Activated naive CD4-positive, alpha-beta T cell treated with anti-CD3 and anti-CD28 coated beads, Interleukin-2, amount 10 ng/mL, durations not matched to agents 7 days and 5 days (primary cell): ENCODE data around the gene ANKRD63.
A peak's percentile ranks its signal among the peaks of the same experiment; 100 is the strongest.

ENCODE experiments used
- CTCF ChIA-PET: fragments of 350-600 bp; sonication (Branson Sonifier 250); formaldehyde crosslinking; loops from one replicate; lab custom pipeline; 2021; ENCODE audit warnings: antibody characterized with exemption; lab: Charles Lee
- DNase-seq: peaks from one replicate; pipeline ENCODE4 v3.0.0-alpha.2; 2020
- H3K27ac Mint-ChIP-seq: one replicate; pipeline ENCODE4 v1.8.0; 2021; ENCODE audit warnings: mild to moderate bottlenecking, moderate library complexity, mixed read lengths
- H3K27me3 Mint-ChIP-seq: one replicate; pipeline ENCODE4 v1.8.0; 2021; ENCODE audit warnings: mild to moderate bottlenecking, mixed read lengths
- H3K36me3 Mint-ChIP-seq: one replicate; pipeline ENCODE4 v1.8.0; 2021; ENCODE audit warnings: mixed read lengths
- H3K4me1 Mint-ChIP-seq: one replicate; pipeline ENCODE4 v1.8.0; 2021; ENCODE audit warnings: mixed read lengths
- H3K4me3 Mint-ChIP-seq: one replicate; pipeline ENCODE4 v1.8.0; 2021; ENCODE audit warnings: mild to moderate bottlenecking, moderate library complexity, mixed read lengths
- H3K9me3 Mint-ChIP-seq: one replicate; pipeline ENCODE4 v1.8.0; 2021; ENCODE audit warnings: mixed read lengths

ANKRD63 gene

GRCh38 chr15:40309344-40309862, 26.5 kb upstream of the ANKRD63 start:
- no peak for DNase-seq
- Mint-ChIP-seq H3K4me1 (peaks cover 37% of the 10 kb centered on the region), H3K4me3 (peak overlapping the region; percentile 94), H3K27me3 (peaks cover 41% of the 10 kb centered on the region), H3K36me3 (peaks cover 7% of the 10 kb centered on the region), H3K9me3 (no peaks in the 10 kb centered on the region), H3K27ac (peak overlapping the region; percentile 98)
- CTCF ChIA-PET = interaction anchor here (0.7 to 21.9 kb wide), 17 partner anchors 11 to 394 kb away, joined by 3 to 425 read pairs (median 6); partner anchors contain the start of genes ANKRD63, CCDC9B and INAFM2

- peaks cover 40% of the 10 kb centered on the region for H3K4me1 Mint-ChIP-seq
- peak within 1 kb of the TSS; percentile 94 for H3K4me3 Mint-ChIP-seq
- peaks cover 23% of the 10 kb centered on the region for H3K36me3 Mint-ChIP-seq
- H3K27me3 Mint-ChIP-seq = peaks cover 23% of the 10 kb centered on the region
- DNase-seq = peak; percentile 83
- CTCF ChIA-PET = interaction anchor here (0.7 to 21.9 kb wide), 15 partner anchors 8 to 267 kb away, joined by 3 to 425 read pairs (median 7); partner anchors contain the start of genes ANKRD63, CCDC9B and INAFM2
- no peaks in the 10 kb centered on the region for H3K9me3 Mint-ChIP-seq
- H3K27ac Mint-ChIP-seq = peak within 1 kb of the TSS; percentile 98
Observed at GRCh38 chr15:40307421-40308211, 24.8 kb upstream of the ANKRD63 start, which contains the start of gene PLCB2. PLCB2 (minus strand) TSS chr15:40307935; CDS start chr15:40307672, 263 bp downstream.

DNA sequence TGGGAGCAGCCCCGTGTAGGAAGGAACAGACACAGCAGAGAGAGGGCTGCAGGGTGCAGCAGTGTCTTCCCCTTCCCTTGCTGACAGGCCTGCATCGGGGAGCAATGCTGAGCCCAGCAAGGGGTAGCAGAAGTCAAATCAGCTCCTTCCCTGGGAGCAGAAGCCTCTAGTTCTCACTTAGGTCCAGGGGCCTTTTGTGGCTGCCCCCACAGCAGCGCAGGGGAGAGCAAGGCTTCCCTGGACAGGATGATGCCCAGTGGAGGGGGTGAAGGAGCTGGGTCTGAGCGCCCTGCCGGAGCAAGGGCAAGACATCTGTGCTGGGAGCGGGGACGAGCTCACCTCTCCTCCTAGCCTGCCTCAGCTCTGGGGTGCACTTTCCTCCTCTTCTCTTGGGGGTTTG, 24.0 kb upstream of the ANKRD63 start:
- H3K9me3 Mint-ChIP-seq = no peaks in the 10 kb centered on the region
- peak; percentile 37 for DNase-seq
- peaks cover 16% of the 10 kb centered on the region for H3K27me3 Mint-ChIP-seq
- peak overlapping the region; percentile 98 for H3K27ac Mint-ChIP-seq
- H3K4me1 Mint-ChIP-seq = peaks cover 40% of the 10 kb centered on the region
- CTCF ChIA-PET = interaction anchor here (0.7 to 21.9 kb wide), 11 partner anchors 9 to 200 kb away, joined by 3 to 425 read pairs (median 20); partner anchors contain the start of genes ANKRD63, CCDC9B and INAFM2
- peak overlapping the region; percentile 94 for H3K4me3 Mint-ChIP-seq
- peaks cover 25% of the 10 kb centered on the region for H3K36me3 Mint-ChIP-seq

GRCh38 chr15:40306371-40306770, 23.5 kb upstream of the ANKRD63 start:
- Mint-ChIP-seq H3K9me3 (no peaks in the 10 kb centered on the region), H3K36me3 (peaks cover 31% of the 10 kb centered on the region), H3K27me3 (peaks cover 11% of the 10 kb centered on the region), H3K27ac (peak overlapping the region; percentile 98), H3K4me1 (peaks cover 40% of the 10 kb centered on the region), H3K4me3 (peak overlapping the region; percentile 94)
- CTCF ChIA-PET = interaction anchor here (0.7 to 21.9 kb wide), 7 partner anchors 10 to 199 kb away, joined by 3 to 425 read pairs (median 69); partner anchors contain the start of genes CCDC9B and INAFM2
- no peak for DNase-seq

DNA sequence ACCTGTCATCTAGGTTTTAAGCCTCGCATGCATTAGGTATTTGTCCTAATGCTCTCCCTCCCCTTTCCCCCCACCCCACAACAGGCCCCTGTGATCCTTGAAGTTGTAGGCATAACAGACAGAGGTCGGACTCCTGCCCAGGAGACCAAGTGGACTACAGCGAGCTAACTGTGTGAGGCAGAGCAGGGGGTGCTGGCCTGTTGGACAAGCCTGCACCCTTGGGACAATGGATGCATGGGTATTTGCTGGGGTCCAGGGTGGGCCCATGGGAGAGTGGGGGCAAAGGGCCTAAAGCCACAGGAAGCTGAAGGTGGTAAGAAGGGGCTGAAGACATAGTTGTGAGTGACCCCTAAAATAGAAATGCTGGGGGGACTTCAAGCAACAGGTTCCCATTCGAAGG, 22.4 kb upstream of the ANKRD63 start:
- DNase-seq = no peak
- H3K4me1 Mint-ChIP-seq = peaks cover 40% of the 10 kb centered on the region
- H3K36me3 Mint-ChIP-seq = peaks cover 40% of the 10 kb centered on the region
- peaks cover 3% of the 10 kb centered on the region for H3K9me3 Mint-ChIP-seq
- CTCF ChIA-PET = interaction anchor here (0.7 to 21.9 kb wide), 4 partner anchors 22 to 223 kb away, joined by 3 to 425 read pairs (median 202); partner anchors contain the start of genes ANKRD63 and CCDC9B
- no peak overlapping the region for H3K27ac Mint-ChIP-seq
- H3K4me3 Mint-ChIP-seq = no peak overlapping the region
- H3K27me3 Mint-ChIP-seq = peaks cover 5% of the 10 kb centered on the region

DNA sequence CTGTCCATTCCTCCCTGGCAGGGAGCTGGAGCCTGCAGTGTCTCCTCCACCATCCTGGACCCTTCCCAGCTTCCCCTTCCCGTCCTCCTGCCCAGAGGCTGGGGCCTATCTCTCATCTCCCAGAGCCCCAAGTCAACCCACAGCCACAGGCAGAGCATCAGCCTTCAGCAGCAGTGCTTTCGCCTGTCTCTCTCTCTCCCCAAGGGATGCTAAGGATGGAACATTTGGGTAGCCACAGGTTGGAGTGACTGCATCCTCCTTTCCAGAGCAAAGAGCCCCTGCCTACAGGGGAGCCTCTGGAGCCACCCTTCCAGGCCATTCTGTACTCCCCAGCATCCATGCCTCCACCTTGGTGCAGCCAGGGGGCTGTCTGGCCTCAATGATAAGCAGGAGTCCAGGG, 20.7 kb upstream of the ANKRD63 start:
- Mint-ChIP-seq H3K27ac (no peak overlapping the region), H3K9me3 (peaks cover 10% of the 10 kb centered on the region), H3K4me3 (no peak overlapping the region), H3K36me3 (peaks cover 53% of the 10 kb centered on the region), H3K4me1 (peaks cover 25% of the 10 kb centered on the region), H3K27me3 (no peaks in the 10 kb centered on the region)
- DNase-seq = no peak
- CTCF ChIA-PET = interaction anchor here (18.2 to 21.9 kb wide), 2 partner anchors 28 to 35 kb away, joined by 401 to 425 read pairs; partner anchors contain the start of gene CCDC9B

GRCh38 chr15:40302981-40303380, 20.1 kb upstream of the ANKRD63 start:
- Mint-ChIP-seq H3K4me1 (peaks cover 21% of the 10 kb centered on the region), H3K27me3 (no peaks in the 10 kb centered on the region), H3K27ac (no peak overlapping the region), H3K9me3 (peaks cover 10% of the 10 kb centered on the region), H3K4me3 (no peak overlapping the region), H3K36me3 (peaks cover 53% of the 10 kb centered on the region)
- no peak for DNase-seq
- CTCF ChIA-PET = interaction anchor here (18.2 to 21.9 kb wide), 2 partner anchors 27 to 35 kb away, joined by 401 to 425 read pairs; partner anchors contain the start of gene CCDC9B

DNA sequence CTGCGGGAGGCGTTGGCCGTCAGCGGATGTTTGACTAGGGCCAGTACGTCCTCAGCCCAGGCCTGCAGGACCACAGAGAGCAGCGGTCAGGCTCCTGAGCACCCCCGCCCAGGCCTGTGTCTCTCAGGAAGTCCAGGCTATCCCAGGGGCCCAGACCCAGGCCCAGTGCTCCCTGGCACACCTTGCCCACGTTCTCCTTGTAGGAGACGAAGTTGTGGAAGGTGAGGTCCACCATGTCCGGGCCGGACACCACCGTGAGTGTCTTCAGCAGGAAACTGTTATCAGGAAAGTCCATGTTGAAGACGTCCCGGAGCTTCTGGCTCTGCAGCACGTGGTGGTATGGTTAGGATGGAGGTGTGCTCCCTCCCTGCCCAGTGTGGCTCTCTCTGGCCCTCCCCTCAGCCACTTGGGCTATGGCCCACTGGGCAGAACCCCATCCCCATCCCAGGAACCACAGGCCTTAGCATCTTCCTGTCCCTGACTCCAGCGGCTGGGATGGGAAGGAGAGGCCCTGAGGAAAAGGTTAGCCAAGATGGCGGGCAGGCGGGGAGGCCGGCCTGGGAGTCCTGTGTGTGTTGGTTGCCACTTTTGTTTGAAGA, 19.5 kb upstream of the ANKRD63 start:
- Mint-ChIP-seq H3K27ac (no peak overlapping the region), H3K27me3 (no peaks in the 10 kb centered on the region), H3K4me1 (peaks cover 21% of the 10 kb centered on the region), H3K9me3 (peaks cover 10% of the 10 kb centered on the region), H3K4me3 (no peak overlapping the region), H3K36me3 (peaks cover 56% of the 10 kb centered on the region)
- no peak for DNase-seq
- CTCF ChIA-PET = interaction anchor here (0.5 to 21.9 kb wide), 3 partner anchors 27 to 82 kb away, joined by 3 to 425 read pairs (median 401); partner anchors contain the start of gene CCDC9B

DNA sequence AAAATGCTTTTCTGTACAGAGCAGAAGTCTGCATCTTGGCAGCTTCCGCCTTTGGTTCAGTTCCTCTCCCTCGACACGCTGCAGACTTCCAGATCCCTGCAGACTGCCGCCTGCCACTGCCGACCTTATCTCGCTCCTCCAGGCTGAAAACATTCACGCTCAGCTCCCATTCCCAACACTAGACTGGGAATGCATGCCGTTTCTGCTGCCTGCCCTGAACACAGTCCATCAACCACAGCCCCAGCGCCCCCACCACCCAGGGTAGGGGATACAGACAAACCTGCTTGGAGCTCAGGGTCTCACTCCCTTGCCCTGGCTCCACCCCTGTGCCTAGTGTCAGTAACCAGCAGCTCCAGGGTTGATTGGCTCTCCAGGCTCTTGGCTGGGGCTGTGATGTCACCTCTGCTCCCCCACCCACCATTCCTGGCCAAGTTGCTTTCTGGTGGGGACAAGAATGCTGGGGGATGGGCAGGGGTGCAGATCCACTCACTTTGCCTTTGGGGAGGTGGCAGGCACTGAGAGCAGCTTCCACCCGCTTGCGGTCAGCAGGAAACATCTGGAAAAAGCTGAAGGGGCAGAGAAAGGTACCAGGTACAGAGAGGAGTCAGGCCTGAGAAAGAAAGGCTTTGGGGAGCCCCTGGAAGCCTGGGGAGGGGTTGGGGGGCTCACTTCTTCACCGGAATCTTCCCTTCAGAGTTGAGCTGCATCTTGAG, 18.8 kb upstream of the ANKRD63 start:
- Mint-ChIP-seq H3K9me3 (peaks cover 10% of the 10 kb centered on the region), H3K27me3 (no peaks in the 10 kb centered on the region), H3K27ac (no peak overlapping the region), H3K36me3 (peaks cover 57% of the 10 kb centered on the region), H3K4me1 (peaks cover 18% of the 10 kb centered on the region), H3K4me3 (no peak overlapping the region)
- DNase-seq = no peak
- CTCF ChIA-PET = interaction anchor here (0.5 to 18.2 kb wide), 2 partner anchors 26 to 83 kb away, joined by 3 to 401 read pairs; no protein-coding TSS in a partner anchor

GRCh38 chr15:40300771-40301170, 17.9 kb upstream of the ANKRD63 start:
- H3K4me3 Mint-ChIP-seq = no peak overlapping the region
- peaks cover 57% of the 10 kb centered on the region for H3K36me3 Mint-ChIP-seq
- peaks cover 10% of the 10 kb centered on the region for H3K9me3 Mint-ChIP-seq
- DNase-seq = no peak
- H3K27me3 Mint-ChIP-seq = no peaks in the 10 kb centered on the region
- H3K27ac Mint-ChIP-seq = no peak overlapping the region
- CTCF ChIA-PET = interaction anchor here (18.2 kb wide), 1 partner anchor 25 kb away, joined by 401 read pairs; no protein-coding TSS in a partner anchor
- peaks cover 11% of the 10 kb centered on the region for H3K4me1 Mint-ChIP-seq

DNA sequence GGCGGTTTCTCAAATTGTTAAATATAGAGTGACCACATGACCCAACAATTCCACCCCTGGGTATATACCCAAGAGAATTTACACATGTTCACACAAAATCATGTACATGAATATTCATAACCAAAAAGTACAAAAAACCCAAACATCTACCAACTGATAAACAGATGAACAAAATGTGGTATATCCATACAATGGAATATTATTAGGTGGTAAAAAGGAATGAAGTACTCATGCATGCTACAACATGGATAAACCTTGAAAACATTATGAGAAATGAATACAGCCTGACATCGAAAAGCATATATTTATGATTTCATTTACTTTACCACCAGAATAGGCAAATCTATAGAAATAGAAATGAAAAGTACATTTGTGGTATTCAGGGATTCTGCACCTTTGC, 17.5 kb upstream of the ANKRD63 start:
- CTCF ChIA-PET = interaction anchor here (18.2 kb wide), 1 partner anchor 25 kb away, joined by 401 read pairs; no protein-coding TSS in a partner anchor
- Mint-ChIP-seq H3K36me3 (peaks cover 60% of the 10 kb centered on the region), H3K4me1 (peaks cover 9% of the 10 kb centered on the region), H3K27me3 (no peaks in the 10 kb centered on the region), H3K9me3 (peaks cover 10% of the 10 kb centered on the region), H3K27ac (no peak overlapping the region), H3K4me3 (no peak overlapping the region)
- DNase-seq = no peak

DNA sequence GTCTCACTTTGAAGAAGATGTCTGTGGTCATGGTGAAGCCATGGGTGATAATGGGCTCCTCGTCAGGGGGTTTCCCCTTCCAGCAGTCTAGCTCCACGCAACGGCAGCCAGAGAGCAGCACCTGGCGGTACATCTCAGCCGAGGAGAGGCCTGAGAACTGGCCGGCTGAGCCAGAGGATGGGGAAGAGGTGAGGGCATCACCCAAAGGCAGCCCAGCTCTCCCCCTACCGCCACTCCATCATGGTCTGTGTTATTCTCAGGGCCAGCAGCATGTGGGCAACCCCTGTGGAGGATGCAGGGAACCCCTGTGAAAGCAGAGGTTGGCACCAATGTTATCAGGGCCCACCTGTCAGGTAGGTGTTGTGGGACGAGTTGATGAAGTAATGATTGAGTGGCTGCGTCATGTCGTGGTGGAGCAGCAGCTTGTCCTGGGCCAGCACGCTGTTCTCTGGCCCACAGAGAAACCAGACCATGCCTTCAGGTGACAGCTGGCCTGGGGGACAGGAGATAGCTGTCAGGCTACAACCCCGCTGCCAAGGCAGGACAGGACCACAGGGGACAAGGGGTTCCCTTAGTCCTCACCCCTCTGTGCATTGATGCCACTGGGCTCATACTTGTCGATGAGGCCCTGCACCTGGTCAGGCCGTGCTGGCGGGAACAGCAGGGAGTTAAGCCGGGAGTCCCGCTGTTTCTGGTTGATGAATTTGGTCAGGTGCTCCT, 15.5 kb upstream of the ANKRD63 start:
- CTCF ChIA-PET = interaction anchor here (0.8 to 1.1 kb wide), 2 partner anchors 19 to 68 kb away, joined by 3 read pairs; no protein-coding TSS in a partner anchor
- H3K27ac Mint-ChIP-seq = no peak overlapping the region

More for the DNA sequence above, 15.5 kb upstream of the ANKRD63 start:
- Mint-ChIP-seq H3K27me3 (no peaks in the 10 kb centered on the region), H3K9me3 (peaks cover 10% of the 10 kb centered on the region), H3K36me3 (peaks cover 50% of the 10 kb centered on the region), H3K4me1 (no peaks in the 10 kb centered on the region), H3K4me3 (no peak overlapping the region)
- DNase-seq = no peak
